ENCODE results near the gene DTNB.

GRCh38 chr2:25649786-25650185 is 23.6 kb downstream of the DTNB start:
- TF ChIP-seq CTCF (IDR thresholded peaks at IDR 0.05; ENCODE audit: low read depth, low read length) = no peak
- TF ChIP-seq EZH2phosphoT487 (IDR thresholded peaks at IDR 0.05; ENCODE audit: low read depth) = no peak
